ENCODE measurements around the gene VAMP7.
"Not testable (repeated sequence)": the region's sequence is repeated elsewhere in the genome, so short reads cannot be mapped to it uniquely, and the experiment has no call there.

Gene VAMP7

GRCh38 chrX:155986995-155987394 is 105.8 kb downstream of the VAMP7 start:
- not testable (repeated sequence) for DNase-seq (ENCODE audit: extremely low read depth in 1 of 2, low read depth in 1 of 2)

GRCh38 chrX:155988859-155989258 is 107.7 kb downstream of the VAMP7 start:
- DNase-seq (ENCODE audit: extremely low read depth in 1 of 2, low read depth in 1 of 2) = no peak

All from activated CD8-positive, alpha-beta memory T cell treated with anti-CD3 and anti-CD28 coated beads for 1 hour (primary cell).